H4 (cell line): ENCODE data around the gene LRP2. TPM values are rescaled to one million over a fixed set of nuclear protein-coding genes. Genes with fewer than 3 reads are reported as not detected.
"Not testable (repeated sequence)": the region's sequence is repeated elsewhere in the genome, so short reads cannot be mapped to it uniquely, and the experiment has no call there.

ENCODE experiments used
- DNase-seq: peaks from one replicate; pipeline ENCODE4 v3.0.0-alpha.2; 2015; ENCODE audit warnings: low spot score
- total RNA-seq: library from RNA; depleted of rRNA; stranded (reverse); fragments of >200 nt; shearing (Covaris generic); gene quantifications from 2 replicates; pipeline ENCODE4 v1.2.3, GENCODE V29; 2014; rRNA removed

The LRP2 gene
- 0.10 and 0.29 TPM in 2 replicates for total RNA-seq

DNA sequence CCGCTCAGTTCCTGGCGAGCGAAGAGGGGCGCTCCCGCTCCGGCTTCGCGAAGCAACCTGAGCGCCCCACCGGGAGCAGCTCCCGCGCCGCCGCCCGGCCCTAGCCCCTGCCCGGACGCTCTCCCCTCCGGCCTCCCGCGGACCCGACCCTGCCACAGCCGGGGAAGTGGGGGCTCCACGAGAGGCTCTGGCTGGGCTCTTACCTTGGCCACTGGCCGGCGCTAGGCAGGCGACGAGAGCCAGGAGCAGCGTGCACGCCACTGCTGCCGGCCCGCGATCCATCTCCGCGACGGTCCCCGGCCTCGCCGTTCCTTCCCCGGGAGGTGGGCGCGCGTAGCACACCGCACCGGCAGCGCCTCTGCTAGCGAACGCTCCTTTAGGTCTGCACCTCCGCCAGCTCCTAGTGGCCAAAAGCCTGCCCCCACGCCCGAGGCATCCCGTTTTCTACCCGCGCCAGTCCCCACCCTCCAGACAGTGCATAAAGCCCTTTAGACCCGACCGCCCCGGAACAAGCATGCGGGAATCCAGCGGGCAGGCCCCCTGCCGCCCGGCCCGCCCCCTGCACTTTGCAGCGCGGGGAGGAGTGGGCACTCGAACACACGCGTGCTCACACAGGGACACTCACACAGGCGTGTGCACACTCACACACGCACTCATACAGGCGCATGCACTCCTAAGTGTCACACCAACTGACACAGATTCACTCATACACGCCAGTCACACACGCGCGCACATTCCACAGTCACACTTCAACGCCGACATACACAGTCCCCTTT, at the start of gene LRP2:
LRP2 (minus strand) TSS at position 417 of the 776 bp plus-strand sequence; CDS start at position 282, 135 bp downstream.
- DNase-seq, result no peak

DNA sequence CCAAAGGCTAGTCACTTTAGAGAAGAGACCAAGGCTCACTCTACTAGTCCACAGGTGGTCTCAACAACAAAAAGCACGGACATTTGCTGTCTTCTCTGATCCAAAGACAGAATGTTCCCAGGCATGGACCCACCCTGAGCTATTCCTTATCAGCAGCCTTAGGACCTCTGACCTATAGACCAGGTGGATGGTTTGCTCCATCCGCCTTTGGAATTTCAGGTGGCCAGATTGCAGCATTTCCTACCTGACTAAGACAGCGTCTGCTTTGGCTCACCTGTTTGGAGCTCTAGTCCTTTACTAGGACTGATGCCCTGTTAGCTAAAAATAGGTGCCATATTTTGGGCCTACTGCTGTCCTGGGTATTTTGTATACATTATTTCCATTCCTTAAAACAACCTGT, 44.6 kb upstream of the LRP2 start:
- DNase-seq, result no peak

DNA sequence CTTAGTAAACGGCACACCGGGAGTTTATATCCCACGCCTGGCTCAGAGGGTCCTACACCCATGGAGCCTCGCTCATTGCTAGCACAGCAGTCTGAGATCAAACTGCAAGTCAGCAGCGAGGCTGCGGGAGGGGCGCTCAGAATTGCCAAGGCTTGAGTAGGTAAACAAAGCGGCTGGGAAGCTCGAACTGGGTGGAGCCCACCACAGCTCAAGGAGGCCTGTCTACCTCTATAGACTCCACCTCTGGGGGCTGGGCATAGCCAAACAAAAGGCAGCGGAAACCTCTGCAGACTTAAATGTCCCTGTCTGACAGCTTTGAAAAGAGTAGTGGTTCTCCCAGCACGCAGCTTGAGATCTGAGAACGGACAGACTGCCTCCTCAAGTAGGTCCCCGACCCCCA, 37.2 kb upstream of the LRP2 start:
- not testable (repeated sequence) for DNase-seq

DNA sequence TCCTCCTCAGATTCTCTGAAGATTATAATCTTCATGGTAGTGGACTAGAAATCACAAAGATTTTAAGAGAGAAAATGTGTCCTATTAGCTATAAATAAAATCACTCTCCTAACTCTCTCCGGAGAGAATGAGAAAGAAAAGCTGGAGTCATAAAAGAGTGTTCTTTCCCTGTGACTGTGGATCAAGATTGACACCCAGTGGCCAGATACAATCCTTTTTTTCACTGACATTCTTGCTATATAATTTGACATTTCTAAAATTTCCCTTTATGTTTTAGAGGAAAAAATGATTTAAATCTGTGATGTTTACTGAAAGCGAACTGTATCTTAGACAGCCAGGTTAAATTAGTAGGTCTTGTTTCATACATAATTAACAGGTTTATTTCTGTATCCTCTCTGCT, 35.4 kb upstream of the LRP2 start:
- no peak for DNase-seq

DNA sequence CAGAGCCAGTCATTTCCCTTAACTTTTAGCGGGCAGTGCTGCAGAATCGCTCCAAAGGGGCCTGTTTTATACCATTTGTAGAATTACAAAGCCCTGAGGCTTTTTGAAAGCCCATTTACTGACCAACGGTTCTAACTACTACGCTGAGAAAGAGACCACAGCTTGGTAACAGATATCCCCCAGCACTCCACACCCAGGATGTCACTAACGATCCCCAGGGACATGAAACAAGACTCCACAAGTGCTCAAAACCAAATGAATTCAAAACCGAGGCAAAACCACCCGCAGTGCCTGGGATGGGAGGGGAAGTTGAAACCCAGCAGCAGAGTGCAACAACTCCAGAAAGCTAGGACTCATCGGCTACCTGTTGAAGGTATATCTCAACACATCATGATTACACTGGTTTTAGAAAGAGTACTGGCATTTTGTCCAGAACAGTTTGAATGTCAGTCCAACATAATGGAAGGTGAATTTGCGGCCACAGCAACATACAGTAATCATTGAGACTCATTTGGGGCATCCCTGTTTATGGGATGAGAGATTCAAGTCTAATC, 33.6 kb upstream of the LRP2 start:
- no peak for DNase-seq

DNA sequence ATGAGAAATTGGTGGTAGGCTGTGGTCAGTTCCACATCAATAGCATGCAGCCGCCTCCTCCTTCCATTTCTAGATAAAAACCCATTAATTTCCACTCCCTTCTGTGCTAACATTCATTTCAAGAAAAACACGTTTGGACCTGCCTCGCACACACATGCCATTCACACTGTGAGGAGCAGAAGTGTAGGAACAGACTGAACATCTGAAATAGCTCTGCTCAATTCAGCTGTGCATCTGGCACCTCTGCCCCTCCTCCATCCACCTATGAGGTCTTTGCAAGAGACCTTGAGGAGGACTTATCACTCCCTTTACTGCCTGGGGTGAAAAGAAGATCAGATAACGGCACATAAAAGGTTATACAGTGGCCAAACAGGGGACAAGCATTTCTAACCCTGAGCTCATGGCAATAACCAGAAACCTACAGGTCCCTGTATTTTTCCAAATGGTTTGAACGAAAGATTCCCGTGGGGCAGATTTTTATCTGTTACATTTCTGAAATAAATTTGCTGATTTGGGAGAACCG, 30.8 kb upstream of the LRP2 start:
- DNase-seq, result no peak

DNA sequence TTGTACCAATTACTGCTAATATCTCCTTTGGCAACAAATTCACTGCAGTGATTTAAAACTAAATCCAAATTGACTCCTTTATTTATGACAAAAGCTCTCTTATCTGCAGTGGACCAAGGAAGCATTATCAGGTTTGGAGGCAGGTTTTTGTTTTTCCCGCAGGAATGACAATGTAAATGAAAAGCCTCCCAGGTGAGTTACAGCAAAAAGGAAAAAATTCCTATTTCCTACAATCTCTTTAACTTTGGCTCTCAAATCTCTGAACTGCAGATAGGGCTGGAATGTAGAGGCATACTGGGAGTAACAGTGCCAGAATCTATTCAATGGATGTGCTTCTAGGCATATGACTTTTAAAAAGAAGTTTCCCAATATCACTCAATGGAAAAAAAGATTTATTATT, 28.9 kb upstream of the LRP2 start:
- DNase-seq, result no peak

DNA sequence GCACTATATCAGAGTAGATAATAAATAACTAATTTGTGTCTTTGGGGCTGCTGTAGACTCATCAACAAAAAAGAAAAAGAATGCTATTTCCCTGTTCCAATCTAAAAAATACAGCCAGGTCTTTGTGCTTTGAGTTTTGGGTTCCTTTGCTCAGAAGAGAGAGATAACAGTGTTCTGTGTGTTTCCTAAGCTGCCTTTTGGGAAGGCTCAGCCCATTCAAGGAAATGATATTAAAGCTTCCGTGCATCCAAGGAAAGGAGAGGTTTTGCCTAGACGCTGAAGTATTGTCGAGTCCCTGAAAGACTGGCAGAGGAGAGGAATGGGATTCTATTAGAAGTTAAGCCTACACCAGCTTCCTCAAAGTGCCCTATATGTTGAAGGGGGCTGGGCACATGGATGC, 25.8 kb upstream of the LRP2 start:
- DNase-seq, result no peak

DNA sequence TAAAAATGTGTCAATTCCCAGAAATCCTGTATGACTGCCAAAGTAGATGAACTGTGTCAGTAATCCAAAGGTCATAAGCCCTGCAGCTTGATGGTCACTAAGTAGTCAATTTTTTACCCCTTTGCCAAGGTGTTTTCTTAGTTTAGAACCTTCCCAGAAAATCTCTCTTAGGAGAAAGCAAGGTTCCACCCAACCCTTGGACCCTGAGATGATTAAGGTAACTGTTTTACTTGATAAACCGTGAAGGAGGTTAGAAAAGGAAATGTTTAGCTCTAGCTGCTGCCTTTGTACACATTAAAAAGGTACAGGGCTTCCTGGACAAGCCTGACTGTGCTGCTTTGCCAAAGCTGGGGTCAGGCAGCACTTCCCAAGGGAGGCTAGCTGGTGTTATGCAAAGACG, 24.4 kb upstream of the LRP2 start:
- DNase-seq, result no peak

DNA sequence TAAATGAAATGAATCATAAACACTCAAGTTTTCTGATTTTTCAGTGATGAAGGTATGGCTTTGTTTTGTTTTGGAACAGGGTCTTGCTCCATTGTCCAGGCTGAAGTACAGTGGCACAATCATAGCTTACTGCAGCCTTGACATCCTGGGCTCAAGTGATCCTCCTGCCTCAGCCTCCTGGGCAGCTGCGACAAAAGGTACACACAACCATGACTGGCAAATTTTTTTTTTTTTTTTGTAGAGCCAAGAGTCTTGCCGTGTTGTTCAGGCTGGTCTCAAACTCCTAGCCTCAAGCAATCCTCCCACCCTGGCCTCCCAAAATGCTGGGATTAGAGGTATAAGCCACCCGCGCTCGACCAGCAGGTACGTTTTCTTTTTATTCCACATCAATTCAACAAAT, 22.5 kb upstream of the LRP2 start:
- DNase-seq, result no peak

DNA sequence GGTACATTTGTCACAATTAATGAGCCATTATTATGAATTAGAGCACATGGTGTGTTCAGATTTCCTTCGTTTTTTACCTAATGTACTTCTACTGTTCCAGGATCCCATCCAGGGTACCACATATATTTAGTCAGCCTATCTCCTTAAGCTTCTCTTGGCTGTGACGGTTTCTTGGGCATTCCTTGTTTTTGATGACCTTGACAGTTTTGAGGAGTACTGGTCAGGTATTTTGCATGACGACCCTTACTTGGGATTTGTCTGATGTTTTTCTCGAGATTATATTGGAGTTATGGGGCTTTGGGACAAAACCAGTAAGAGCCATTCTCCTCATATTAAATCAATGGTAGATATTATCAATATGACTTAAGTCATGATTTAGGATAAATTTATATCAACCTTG, 10.2 kb upstream of the LRP2 start:
- DNase-seq, result no peak

DNA sequence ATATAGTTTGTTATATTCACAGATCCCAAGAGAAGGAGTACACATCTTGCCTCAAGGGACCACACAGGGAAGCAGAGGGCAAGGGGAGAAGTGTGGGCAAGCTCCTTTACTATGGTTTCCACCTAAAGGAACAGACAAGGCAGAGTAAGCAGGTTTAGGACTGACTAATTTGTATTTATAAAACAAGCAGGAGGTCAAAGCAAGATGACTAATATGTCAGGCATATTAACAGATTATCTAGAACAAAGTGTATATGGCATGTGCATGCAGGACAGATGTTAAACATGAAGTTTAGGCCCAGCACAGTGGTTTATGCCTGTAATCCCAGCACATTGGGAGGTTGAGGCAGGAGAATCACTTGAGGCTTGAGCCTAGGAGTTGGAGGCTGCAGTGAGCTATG, 3.7 kb upstream of the LRP2 start:
- DNase-seq, result no peak

DNA sequence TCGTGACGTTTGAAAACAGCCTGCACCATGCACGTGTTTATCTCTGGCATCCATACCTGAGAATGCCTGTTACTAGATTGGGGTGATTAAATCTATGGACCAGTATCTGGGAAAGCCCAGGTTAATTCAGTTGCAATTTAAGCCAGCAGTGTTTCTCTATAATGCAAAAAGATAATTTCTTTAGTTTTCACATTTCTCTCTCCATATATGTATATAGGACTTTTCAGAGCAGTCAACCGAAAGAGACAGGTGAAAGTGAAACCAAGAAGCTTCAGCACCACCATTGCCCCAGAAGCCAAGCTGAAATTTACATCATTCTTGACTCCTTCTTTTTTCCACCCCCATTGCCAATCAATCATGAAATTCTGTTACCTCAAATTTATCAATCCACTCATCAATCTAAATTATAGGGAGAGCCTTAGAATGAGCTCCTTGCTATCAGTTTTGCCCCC, 2.7 kb upstream of the LRP2 start:
- no peak for DNase-seq

DNA sequence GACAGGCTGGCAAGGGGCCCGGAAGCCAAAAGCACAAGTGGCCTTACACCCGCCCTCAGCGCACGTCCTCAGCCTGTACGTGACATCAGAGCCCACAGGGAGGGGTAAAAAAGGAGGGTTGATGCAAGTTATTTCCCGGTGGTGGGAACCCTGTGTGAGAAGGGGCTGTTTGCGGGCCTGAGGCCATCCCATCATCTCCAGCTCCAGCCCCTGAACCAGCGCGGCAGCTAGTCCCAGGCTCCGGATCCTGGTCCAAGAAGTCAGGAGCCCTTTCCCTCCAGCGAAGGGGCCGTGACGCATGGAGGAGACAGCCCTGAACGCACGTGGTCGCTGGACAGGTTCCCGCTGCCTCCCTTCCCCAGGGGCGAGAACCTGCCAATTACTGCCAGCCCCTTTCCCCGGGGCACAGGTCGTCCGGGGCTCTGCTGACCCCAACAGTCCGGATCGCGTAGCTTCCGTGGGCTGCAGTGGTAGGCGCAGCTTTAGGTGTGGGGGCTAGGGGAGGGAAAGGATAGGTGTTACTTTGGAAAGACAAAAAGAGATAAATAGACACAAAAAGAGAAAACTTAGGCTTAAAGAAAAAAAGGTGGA, 1.3 kb upstream of the LRP2 start:
- DNase-seq, result no peak

DNA sequence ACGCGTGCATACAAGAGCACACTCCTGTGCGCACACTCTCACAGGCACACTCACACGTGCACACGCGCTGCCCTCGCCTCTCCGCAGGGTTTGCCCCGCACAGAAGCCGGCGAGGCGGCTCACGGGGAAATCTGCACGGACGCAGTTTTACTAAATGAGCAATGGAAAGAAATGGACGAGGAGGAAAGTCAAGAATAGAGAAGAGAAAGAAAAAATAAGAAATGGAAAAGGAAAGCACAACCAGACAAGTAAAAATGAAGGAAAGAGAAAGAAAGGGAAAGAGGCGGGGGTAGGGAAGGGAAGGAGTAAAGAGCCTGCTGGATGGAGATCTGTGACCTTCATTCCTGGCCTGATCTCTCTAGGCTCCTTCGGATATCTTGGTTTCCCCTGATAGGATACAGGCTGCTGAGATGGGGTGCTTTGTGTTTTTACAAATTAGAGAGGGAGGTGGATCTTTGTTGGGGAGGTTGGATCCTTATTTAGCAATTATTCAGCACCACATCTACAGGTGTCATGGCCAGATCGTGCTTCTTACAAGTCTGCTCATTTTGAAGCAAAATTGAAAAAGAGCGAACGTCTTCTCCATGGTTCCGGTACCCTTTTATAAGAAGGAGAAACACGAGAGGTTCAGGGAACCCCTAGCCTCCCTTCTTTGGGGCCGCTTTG, 693 bp upstream of the LRP2 start:
- DNase-seq, result no peak

DNA sequence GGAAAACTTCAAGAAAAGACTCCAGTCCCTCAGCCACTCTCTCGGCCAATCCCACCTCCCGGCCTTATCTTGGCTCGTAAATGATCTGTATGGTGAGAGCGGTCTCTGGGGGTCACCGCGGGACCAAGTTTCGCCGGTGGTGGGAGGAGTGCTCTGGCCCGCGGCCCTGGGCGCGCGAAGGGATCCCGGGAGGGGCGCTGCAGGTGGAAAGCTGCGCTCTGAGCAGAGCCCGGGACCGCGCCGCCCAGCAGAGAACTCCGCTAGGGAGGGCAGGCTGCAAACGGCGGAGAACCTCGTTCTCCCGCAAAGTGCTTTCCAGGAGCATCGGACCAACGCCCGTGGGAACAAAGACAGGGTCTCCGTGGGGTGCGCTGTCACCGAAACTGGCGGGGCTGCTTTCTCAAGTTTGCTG, 622 bp downstream of the LRP2 start:
- DNase-seq, result no peak

DNA sequence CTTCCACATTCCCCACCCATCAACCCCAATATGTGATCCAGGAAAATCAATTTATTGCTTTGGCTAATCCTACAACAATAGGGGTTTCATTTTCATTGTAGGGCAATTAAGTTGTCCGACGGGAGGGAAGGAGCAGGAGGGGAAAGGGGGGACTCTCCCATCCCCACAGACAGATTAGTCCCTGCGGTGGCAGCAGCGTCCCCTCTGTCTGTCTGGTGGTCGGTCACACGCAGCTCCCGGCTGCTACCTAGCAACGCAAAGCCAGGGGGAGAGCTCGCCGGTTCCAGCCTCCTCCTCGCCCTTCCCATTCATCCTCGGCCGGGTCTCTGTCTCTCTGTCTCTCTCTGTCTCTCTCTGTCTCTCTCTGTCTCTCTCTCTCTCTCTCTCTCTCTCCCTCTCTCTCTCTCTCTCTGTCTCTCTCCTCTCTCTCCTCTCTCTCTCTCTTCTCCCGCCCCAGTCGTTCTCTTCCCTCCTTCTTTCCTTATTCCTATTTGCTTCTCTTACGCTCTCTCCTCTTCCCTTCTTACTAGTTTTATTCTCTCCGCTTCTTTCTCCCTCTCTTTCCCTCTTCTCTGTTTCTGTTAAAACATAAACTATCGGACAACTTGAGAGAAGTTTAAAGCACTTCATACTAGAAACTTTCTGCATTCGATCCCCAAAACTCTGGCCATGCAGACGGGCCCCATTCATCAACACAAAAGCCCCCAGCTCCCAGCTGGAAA, 1.2 kb downstream of the LRP2 start:
- no peak for DNase-seq

DNA sequence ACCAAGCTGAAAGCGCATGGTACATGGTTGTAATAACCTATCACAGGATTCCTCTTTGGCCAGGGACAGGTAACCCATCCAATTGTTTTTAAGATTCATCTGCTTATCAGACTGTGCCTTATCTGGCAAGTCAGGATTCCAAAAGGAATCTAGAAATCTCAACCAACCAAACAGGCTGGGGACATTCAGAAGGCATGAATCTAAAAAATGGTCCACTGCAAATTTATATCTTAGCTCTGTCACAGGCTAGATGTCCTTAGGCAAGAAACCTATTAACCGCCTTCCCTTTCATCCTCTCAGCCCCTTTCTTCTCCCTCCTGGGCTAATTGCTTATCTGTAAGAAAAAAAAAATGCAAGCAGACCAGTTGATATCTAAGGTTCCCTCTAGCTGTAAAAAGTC, 4.3 kb downstream of the LRP2 start:
- no peak for DNase-seq

DNA sequence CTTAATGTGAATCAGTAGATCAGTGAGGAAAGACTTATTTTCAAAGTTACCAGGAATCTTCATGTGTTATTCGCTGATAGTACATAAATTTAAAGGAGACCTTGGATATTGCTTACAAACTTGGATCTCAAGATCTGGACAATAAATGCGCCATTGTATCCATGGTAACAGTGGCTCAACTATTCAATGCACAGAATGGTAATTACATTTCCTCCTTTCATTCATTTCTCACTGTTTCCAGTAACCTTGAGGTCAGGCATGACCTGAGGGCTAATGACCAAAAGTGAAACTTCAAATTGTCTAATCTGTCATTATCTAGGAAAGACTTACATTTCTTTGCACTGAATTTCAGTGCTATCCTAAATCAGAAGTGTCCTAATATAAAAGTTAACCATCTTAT, 8.1 kb downstream of the LRP2 start:
- no peak for DNase-seq

DNA sequence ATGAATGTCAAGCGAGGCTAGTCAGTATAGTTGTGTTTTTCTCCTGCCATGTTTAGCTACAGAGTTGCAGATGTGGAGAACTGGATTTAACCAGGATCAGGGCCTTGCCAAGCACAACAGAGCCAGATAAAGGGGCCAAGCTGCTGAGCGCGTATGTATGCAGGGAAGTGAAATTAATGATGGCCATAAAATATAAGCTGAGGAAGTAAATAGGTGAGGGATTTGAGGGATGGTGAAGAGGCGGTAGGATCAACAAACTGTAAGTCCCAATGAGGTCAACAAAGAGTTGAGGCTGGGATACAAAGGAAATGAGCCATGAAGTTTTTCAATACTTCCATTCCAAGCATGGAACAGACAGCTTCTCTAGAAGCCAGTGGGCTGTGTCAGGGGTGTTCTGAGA, 10.6 kb downstream of the LRP2 start:
- DNase-seq, result no peak

DNA sequence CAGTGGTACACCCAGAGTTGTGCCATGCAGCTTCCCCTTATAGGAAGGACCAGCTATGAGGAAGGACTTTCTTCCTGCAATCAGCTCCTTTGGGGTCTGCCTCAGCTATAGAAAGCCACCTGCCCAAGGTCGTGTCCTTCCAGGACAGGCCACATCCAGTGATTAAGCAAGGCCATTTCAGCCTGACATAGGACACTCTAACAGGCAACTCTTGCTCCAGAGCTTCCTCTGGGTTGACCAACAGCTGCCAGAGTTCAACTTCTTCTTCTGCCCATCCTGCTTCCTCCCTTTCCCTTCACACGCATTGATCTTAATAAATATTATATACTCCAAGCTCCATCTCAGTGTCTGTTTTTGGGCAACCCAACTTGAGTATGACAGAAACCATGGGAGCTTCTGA, 12.8 kb downstream of the LRP2 start:
- DNase-seq, result no peak
